Myocyte (in vitro differentiated cells): ENCODE measurements around the gene DENND5A. TPM values are rescaled to one million over a fixed set of nuclear protein-coding genes. Genes with fewer than 3 reads are reported as not detected.
"Not testable (repeated sequence)": the region's sequence is repeated elsewhere in the genome, so short reads cannot be mapped to it uniquely, and the experiment has no call there.

ENCODE experiments used
- DNase-seq: peaks from one replicate; pipeline ENCODE4 v3.0.0-alpha.2; 2012; ENCODE audit warnings: low read depth
- microRNA-seq: library from miRNA; unstranded; fragments of <30 nt; microRNA quantifications from one replicate; pipeline ENCODE4, GENCODE V29; 2016
- total RNA-seq: library from RNA; depleted of rRNA; stranded (reverse); fragments of >200 nt; gene quantifications from 2 replicates; pipeline ENCODE4 v1.2.3, GENCODE V29; 2014

Gene DENND5A
- total RNA-seq, 1 donor from 2014 or later, result 55.3 TPM

DNA sequence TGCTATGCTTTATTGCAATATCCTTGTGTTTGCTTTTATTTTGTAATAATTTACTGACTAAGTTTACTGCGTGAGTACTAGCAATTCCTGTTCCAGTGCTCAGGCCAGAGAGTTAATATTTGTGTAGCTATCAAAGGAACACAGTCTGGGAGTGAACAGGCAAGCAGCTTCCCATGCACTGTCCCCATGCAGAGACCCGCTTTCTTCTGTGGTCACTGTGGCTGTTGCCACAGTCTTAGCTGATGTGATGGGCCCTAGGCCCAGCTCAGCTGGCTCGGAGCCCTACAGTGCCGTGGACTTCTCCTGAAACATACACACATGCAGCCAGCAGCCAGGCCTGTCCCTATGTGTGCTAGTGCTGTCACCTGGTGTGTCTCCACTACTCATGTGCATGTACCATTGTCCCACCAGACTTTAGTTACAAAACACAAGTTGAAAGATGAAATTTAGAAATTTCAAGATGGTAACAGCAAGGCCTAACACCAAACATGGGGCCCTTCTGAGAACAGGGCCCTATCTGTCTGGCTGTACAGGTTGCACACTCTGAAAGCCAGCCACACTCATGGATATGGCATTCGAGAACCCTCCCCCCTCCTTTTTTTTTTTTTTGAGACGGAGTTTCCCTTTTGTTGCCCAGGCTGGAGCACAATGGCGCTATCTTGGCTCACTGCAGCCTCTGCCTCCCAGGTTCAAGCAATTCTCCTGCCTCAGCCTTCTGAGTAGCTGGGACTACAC, 161.4 kb downstream of the DENND5A start:
- DNase-seq, result peak; percentile 28

DNA sequence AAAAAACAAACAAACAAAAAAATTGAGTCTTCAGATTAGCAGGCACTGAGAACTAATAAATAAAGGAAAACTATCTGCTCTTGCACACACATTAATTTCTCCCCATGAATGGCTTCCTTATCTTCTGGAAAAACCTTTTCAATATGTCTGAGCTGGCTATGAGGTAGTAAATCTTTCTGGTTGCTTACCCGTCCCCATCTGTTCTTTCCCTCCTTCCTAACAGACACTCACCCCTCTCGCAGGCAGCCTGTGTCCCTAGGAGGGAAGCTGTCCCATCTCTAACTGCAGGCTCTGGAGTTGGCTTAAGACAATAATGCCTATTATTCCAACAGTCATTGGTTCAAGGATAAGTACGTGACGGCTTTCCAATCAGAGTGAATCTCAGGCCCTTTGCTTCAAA, 165.5 kb downstream of the DENND5A start:
- no peak for DNase-seq

GRCh38 chr11:9098455-9098854, 166.7 kb downstream of the DENND5A start:
- DNase-seq, result not testable (repeated sequence)

GRCh38 chr11:9097186-9097943, 167.8 kb downstream of the DENND5A start:
- DNase-seq, result not testable (repeated sequence)

- DNase-seq, result no peak
Measured at GRCh38 chr11:9096427-9096826, 168.7 kb downstream of the DENND5A start.

GRCh38 chr11:9095421-9095820, 169.7 kb downstream of the DENND5A start:
- no peak for DNase-seq

- DNase-seq, result no peak
Measured at GRCh38 chr11:9094420-9094819, 170.7 kb downstream of the DENND5A start.

DNA sequence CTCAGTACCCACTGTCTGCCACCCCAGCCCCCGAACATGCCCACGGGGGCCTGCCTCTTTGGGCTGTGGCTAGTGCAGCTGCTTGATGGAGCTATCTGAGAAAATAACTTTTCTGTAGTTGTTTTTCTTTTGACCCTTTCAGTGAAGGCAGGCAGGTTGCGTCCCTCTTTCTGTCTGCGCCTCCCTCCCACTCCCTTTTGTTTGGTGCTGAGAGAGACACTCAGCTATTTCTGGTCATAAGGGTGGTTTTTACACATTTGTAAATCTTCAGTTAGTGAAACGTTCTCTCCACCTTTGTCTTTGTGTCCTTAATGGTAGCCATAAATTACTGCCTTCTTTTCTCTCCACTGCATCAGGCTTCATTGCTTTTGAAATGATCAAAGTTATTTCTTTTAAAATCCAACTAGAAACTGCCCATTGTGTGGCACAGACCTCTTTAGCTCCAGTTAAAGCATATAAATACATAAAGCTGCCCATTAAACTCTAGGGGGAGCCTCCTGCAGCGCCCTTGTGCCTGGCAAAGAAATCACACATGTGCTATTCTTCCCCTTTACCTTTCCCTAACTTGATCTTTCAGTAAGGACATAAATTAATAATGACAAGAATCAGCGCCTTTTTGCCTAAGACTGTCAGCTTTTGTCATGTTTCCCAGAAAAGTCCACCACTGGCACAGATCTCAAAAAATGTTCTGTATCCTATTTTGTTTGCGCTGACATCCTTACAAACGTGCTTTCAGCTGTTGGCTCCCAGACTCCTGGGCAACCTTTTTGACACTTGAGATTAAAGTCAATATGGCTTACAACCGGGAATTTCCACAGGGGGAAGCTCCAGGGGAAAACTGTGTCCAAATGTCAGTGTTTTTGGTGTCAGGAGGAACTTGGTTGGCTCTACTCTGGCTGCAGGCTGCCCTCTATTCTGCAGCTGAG, 172.0 kb downstream of the DENND5A start:
- peak; percentile 49 for DNase-seq

- DNase-seq, result no peak
Measured at GRCh38 chr11:9092072-9092471, 173.1 kb downstream of the DENND5A start.

DNA sequence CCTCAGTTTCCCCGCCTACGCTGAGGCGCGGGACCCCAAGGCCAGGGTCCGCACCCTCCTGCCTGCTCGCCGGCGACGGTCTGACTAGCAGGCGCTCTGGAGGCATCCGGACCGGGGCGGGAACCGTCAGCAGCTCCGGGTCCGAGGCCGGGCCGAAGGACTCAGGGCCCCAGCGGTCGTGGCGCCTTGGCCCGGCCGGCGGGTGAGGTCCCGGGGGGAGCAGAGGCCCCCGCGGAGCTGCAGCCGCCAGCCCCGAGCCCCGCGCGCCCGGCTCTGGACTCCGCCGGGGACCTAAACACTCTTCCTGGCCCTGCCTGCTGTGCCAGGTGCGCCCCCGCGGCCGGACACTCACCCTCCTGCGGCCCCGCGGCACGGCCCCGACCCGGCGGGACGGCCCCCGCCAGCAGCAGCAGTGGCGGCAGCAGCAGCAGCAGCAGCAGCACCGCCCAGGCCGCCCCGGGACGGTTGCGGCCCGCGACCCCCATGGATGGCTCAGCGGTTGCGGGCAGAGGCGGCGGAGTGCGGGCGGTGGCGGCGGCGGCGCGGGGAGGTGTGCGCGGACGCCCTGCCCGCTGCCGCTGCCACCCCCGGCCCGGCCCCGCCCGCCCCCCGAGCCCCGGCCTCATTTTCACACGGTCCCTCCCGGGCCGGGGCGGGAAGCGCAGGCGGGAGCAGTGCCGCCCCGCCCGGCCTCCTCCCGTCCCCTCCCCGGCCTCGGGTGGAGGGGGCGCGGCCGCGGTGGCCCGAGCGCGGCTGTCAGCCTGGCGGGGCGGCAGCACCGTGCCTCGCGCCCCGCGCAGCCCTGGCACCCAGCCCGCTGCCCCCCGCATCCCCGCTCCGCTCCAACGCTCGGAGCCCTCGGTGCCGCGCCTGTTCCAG, 173.9 kb downstream of the DENND5A start, which contains the start of gene SCUBE2:
SCUBE2 (minus strand) TSS at position 556 of the 879 bp plus-strand sequence; CDS start at position 485, 71 bp downstream.
- DNase-seq, result no peak

GRCh38 chr11:9090488-9091043, 174.6 kb downstream of the DENND5A start:
- no peak for DNase-seq

- peak; percentile 31 for DNase-seq
Measured at GRCh38 chr11:9089636-9090035, 175.5 kb downstream of the DENND5A start.

- no peak for DNase-seq
Measured at GRCh38 chr11:9089061-9089460, 176.1 kb downstream of the DENND5A start.

Small RNAs within 50 kb of the gene (microRNA-seq; reads per million reads assigned to microRNA genes)
- not detected for gene MIR5691

Other genes starting within 250 kb of the DENND5A start
- 1.2 and 8.4 TPM in 2 replicates for gene SCUBE2, start 173.8 kb downstream of the DENND5A start, total RNA-seq
- gene TMEM41B, start 49.2 kb upstream of the DENND5A start, total RNA-seq, result 49.3 and 54.0 TPM in 2 replicates
- gene IPO7, start 119.3 kb upstream of the DENND5A start, total RNA-seq, result 162 and 183 TPM in 2 replicates
- 21.0 and 27.9 TPM in 2 replicates for gene ZNF143, start 195.7 kb upstream of the DENND5A start, total RNA-seq